ENCODE measurements around the gene CMYA5. TPM values are rescaled to one million over a fixed set of nuclear protein-coding genes. Genes with fewer than 3 reads are reported as not detected.
A peak's percentile ranks its signal among the peaks of the same experiment; 100 is the strongest.
"Not testable (repeated sequence)": the region's sequence is repeated elsewhere in the genome, so short reads cannot be mapped to it uniquely, and the experiment has no call there.

Gene CMYA5
- total and polyA plus RNA-seq, 2 experiments from 2014 or later: 19.8 to 87.2 TPM

DNA sequence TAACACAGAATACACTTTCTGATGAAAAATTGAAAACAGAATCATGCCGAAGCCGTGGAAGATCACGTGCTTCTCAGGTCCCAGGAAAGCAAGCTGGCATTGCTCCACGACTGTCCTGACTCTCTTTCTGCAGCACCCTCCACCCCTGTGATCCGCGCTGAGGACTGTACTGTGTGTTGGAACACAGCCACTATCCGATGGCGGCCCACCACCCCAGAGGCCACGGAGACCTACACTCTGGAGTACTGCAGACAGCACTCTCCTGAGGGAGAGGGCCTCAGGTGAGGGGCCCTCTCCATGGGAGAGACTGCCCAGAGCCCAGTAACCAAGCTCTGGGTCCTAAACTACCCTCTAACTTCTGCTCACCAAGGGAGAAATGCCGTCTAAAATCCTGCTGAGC is 73.3 kb downstream of the CMYA5 start:
- H3K4me3 ChIP-seq: no peak overlapping the region
- H3K27me3 ChIP-seq: no peaks in the 10 kb centered on the region
- H3K36me3 ChIP-seq: peaks cover 42% of the 10 kb centered on the region
- DNase-seq (ENCODE audit: low read depth in 1 of 2, low spot score in 1 of 2): no peak
- TF ChIP-seq CTCF (IDR thresholded peaks at IDR 0.05; ENCODE audit: low read depth, low read length): no peak
- H3K9me3 ChIP-seq (ENCODE audit: low read depth): no peaks in the 10 kb centered on the region
- peak overlapping the region; percentile 51 for H3K27ac ChIP-seq
- H3K4me1 ChIP-seq (ENCODE audit: low read depth): no peaks in the 10 kb centered on the region

- not testable (repeated sequence) for H3K27me3 ChIP-seq; H3K27ac ChIP-seq; H3K4me3 ChIP-seq; H3K9me3 ChIP-seq (ENCODE audit: low read depth); H3K4me1 ChIP-seq (ENCODE audit: low read depth); DNase-seq (ENCODE audit: low read depth in 1 of 2, low spot score in 1 of 2)
- H3K36me3 ChIP-seq: peaks cover 36% of the 10 kb centered on the region
Observed at GRCh38 chr5:79764147-79764546, 74.5 kb downstream of the CMYA5 start.

GRCh38 chr5:79771387-79771786 is 81.8 kb downstream of the CMYA5 start:
- DNase-seq (ENCODE audit: low read depth in 1 of 2, low spot score in 1 of 2): no peak
- no peak for TF ChIP-seq CTCF (IDR thresholded peaks at IDR 0.05; ENCODE audit: low read depth, low read length)

GRCh38 chr5:79772651-79773050 is 83.0 kb downstream of the CMYA5 start:
- DNase-seq (ENCODE audit: low read depth in 1 of 2, low spot score in 1 of 2): no peak
- no peak overlapping the region for H3K4me3 ChIP-seq
- no peaks in the 10 kb centered on the region for H3K4me1 ChIP-seq (ENCODE audit: low read depth)
- no peak for TF ChIP-seq CTCF (IDR thresholded peaks at IDR 0.05; ENCODE audit: low read depth, low read length)
- no peaks in the 10 kb centered on the region for H3K27me3 ChIP-seq
- peaks cover 7% of the 10 kb centered on the region for H3K36me3 ChIP-seq
- no peak overlapping the region for H3K27ac ChIP-seq
- no peaks in the 10 kb centered on the region for H3K9me3 ChIP-seq (ENCODE audit: low read depth)

More at GRCh38 chr5:79771387-79771786, 81.8 kb downstream of the CMYA5 start:
- H3K27ac ChIP-seq: no peak overlapping the region
- H3K36me3 ChIP-seq: peaks cover 7% of the 10 kb centered on the region
- no peaks in the 10 kb centered on the region for H3K4me1 ChIP-seq (ENCODE audit: low read depth)
- H3K9me3 ChIP-seq (ENCODE audit: low read depth): no peaks in the 10 kb centered on the region
- no peak overlapping the region for H3K4me3 ChIP-seq
- H3K27me3 ChIP-seq: no peaks in the 10 kb centered on the region

DNA sequence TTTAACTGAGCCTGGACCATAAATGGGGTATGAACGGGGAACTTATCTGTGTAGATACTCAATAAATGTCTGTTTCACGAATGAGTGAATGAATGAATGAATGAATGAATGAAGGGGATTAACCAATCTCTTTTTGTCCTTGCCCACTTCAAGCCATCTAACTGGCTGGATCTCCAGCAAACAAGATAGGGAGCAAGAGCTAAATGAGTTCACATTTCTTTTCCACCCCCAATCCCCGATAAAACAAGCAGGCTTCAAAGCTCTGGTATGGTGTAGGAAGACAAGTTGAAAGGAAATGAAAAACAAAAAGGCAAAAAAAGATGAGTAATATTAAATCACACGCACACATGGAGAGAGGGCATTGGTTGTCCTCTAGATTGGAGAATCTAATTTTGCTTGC is 84.0 kb downstream of the CMYA5 start:
- H3K4me1 ChIP-seq (ENCODE audit: low read depth): no peaks in the 10 kb centered on the region
- no peak for TF ChIP-seq CTCF (IDR thresholded peaks at IDR 0.05; ENCODE audit: low read depth, low read length)
- no peaks in the 10 kb centered on the region for H3K9me3 ChIP-seq (ENCODE audit: low read depth)
- H3K27ac ChIP-seq: peak overlapping the region; percentile 70
- H3K36me3 ChIP-seq: peaks cover 7% of the 10 kb centered on the region
- no peaks in the 10 kb centered on the region for H3K27me3 ChIP-seq
- DNase-seq (ENCODE audit: low read depth in 1 of 2, low spot score in 1 of 2): no peak
- no peak overlapping the region for H3K4me3 ChIP-seq

DNA sequence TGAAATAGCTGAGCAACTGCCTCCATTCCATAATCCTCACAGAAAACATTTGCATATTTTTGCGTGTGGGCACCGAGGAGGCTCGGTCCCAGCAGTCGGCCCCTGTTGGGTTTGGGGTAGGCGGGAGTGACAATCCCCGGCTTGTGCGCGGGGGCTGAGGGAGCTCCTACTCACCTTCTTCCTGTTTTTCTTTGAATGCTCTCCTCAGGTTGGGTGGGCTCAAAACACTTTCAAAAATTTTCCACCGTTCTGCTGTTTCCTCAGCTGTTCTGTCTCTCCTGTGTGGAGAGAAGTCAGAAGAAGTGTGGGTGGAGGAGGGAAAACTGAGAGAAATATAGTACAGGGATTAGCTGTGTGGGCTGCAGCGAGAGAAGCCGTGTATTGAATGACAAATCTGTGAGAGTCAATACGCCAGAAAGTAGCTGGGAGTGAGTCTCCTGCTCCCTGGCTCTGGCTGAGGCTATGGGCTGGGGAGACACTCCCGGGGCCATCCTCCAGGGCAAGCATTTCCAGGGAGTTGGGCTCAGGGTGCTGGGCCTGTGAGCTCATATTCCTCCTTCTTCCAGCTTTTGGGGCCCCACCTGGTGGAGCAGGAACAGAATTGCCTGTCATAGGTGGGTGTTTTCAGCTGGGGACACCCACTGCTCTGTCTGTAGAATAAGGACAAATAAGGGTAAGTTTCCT is 84.7 kb downstream of the CMYA5 start:
- no peaks in the 10 kb centered on the region for H3K9me3 ChIP-seq (ENCODE audit: low read depth)
- no peaks in the 10 kb centered on the region for H3K27me3 ChIP-seq
- TF ChIP-seq CTCF (IDR thresholded peaks at IDR 0.05; ENCODE audit: low read depth, low read length): peak; percentile 33
- H3K36me3 ChIP-seq: peaks cover 7% of the 10 kb centered on the region
- H3K4me3 ChIP-seq: no peak overlapping the region
- H3K27ac ChIP-seq: peak overlapping the region; percentile 70
- no peaks in the 10 kb centered on the region for H3K4me1 ChIP-seq (ENCODE audit: low read depth)
- peak; percentile 38 to 64 for DNase-seq (ENCODE audit: low read depth in 1 of 2, low spot score in 1 of 2)
